GM18505 (cell line): Measurements from ENCODE around the gene SAMMSON.

ENCODE experiments used
- ATAC-seq: cut with Tn5 transposase; IDR thresholded peaks from one replicate; pipeline ENCODE4 v1.9.1; 2021; ENCODE audit not compliant: unreplicated experiment
- POLR2A ChIP-seq: IDR thresholded peaks from 4 replicates; pipeline ENCODE4 v1.6.1; 2011; ENCODE audit warnings: borderline replicate concordance; ENCODE audit not compliant: insufficient read depth, insufficient read length; ENCODE audit errors: extremely low read depth

Gene SAMMSON

DNA sequence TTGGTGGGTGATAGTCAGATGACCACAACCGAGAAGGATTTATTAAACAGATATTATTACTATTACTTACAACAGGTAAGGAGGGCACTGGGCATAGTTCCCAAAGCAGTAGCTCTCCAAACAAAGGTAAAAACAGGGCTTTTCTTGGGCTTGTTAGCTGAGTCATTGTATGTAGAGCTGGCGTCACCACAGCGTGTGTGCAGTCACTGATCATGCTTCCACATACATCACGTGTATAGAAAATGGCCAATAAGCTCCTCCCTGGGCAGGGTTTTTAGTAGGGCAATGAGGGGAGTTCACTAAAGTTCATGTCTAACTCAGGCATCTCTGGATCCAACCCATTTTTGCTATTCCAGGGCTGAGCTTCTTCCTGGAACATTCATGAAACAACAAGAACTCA is 5.8 kb upstream of the SAMMSON start:
- no peak for ATAC-seq
- TF ChIP-seq POLR2A, result no peak

- no peak for TF ChIP-seq POLR2A
- no peak for ATAC-seq
These were observed 4.6 kb upstream of the SAMMSON start for GRCh38 chr3:69994919-69995318.

GRCh38 chr3:69997631-69998307 is 1.8 kb upstream of the SAMMSON start:
- no peak for ATAC-seq
- TF ChIP-seq POLR2A, result no peak

DNA sequence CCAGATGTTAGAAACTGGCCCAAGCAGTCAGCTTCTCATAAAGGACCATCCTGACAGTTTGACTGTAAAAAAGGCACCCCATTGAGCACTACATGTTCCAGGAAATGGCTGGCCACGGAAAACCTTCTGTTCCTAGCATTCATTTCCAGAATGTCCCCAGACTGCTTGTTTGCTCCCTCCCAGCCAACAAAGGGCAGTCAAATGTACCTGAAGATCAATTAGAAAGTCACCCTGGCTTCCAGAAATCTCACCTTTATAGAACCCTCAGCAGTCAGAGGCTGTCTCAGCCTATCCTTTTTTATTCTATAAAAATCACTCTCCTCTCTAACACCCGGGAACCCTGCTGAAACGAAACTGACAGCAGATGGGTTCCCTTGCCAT is 784 bp upstream of the SAMMSON start:
- no peak for TF ChIP-seq POLR2A
- ATAC-seq, result no peak

DNA sequence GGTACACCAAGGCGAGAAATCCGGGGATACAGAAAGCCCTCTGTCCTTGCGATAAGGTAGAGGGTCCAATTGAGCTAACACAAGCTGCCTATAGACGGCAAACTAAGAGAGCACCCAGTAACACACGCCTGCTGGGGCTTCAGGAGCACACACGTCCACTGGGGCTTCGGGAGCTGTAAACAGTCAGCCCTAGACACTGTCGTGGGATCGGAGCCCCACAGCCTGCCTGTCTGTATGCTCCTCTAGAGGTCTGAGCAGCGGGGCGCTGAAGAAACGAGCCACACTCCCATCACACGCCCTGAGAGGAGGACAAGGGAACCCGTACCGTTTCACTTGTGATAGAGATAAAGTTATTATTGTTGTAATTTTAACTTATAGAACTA is 486 bp downstream of the SAMMSON start:
- TF ChIP-seq POLR2A, result no peak
- ATAC-seq, result no peak

- TF ChIP-seq POLR2A, result no peak
- ATAC-seq, result no peak
These were observed 1.1 kb downstream of the SAMMSON start for GRCh38 chr3:70000563-70001081.

GRCh38 chr3:70003119-70003518 is 3.6 kb downstream of the SAMMSON start:
- ATAC-seq, result no peak
- no peak for TF ChIP-seq POLR2A

DNA sequence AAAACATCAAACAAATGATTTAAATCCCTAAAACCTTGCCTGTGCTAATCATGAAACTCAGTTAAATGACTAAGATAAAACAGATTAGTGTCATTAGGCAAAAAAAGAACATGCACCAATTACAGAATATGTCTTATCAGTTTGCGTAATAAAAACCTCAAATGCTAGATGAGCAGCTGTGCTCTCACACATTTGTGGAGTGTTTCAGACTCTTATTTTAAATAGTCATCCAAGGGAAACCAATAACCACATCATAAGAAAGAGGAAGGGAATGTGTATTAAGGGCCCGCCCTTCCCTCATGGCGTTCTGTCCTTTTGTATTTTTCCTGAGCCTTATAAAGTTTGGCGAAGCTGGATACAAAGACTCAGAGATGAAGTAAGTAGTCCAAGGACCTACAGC is 6.6 kb downstream of the SAMMSON start:
- ATAC-seq, result no peak
- TF ChIP-seq POLR2A, result no peak

DNA sequence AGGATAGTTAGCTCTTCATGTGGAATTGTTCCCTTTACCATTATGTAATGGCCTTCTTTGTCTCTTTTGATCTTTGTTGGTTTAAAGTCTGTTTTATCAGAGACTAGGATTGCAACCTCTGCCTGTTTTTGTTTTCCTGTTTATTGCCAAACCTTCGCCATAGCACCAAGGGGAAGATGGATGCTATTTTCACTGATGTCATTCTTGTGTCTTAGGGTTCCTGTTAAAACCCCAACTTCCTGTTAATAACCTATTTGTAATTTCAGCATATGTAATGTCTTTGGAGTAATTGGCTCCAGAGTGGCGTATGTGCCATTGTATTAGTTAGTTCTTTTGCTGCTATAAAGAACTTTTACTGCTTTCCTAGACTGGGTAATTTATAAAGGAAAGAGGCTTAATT is 10.8 kb downstream of the SAMMSON start:
- no peak for TF ChIP-seq POLR2A
- no peak for ATAC-seq

GRCh38 chr3:70011582-70011981 is 12.0 kb downstream of the SAMMSON start:
- no peak for TF ChIP-seq POLR2A
- no peak for ATAC-seq

GRCh38 chr3:70020906-70021660 is 21.6 kb downstream of the SAMMSON start:
- ATAC-seq, result no peak
- TF ChIP-seq POLR2A, result no peak

- TF ChIP-seq POLR2A, result no peak
- no peak for ATAC-seq
These were observed 28.8 kb downstream of the SAMMSON start for GRCh38 chr3:70028361-70028760.

DNA sequence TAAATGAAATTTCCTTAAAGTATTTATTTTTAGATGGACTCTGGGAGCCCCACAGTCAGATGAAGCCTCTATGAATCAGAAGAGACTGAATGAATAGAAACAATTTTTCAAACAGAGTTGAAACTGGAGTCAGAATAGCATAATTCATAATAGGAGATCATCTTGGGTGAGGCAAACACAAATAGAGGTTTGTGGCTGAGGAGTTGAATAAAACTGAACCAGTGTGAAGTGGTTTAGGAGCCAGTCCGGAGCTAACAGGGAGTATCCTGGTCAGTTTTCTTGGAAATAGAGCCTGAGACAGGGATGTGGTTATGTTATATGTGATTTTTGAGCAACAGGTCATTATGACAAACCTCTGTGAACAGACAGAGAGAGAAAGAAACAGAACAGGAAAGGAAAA is 39.2 kb downstream of the SAMMSON start:
- no peak for TF ChIP-seq POLR2A
- no peak for ATAC-seq

- ATAC-seq, result no peak
- TF ChIP-seq POLR2A, result no peak
These were observed 40.9 kb downstream of the SAMMSON start for GRCh38 chr3:70040386-70040785.

DNA sequence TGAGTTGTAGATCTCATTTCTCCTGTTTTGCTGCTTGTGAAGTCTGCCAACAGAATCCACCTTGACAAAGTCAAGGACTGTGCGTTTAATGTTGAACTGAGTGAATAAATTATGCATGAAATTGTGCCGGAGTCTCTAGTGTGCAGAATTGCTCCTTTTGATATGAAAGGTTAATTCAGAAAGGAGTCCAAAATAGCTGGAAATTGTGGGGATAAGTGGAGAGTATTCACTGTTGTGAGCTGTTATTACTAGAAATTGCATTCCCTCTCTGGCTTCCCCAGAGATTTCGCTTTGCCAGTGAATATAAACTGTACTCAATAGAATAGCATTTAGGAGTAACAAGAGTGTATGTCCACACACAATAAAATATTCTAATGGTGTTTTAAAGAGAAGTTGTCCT is 43.1 kb downstream of the SAMMSON start:
- no peak for TF ChIP-seq POLR2A
- no peak for ATAC-seq

DNA sequence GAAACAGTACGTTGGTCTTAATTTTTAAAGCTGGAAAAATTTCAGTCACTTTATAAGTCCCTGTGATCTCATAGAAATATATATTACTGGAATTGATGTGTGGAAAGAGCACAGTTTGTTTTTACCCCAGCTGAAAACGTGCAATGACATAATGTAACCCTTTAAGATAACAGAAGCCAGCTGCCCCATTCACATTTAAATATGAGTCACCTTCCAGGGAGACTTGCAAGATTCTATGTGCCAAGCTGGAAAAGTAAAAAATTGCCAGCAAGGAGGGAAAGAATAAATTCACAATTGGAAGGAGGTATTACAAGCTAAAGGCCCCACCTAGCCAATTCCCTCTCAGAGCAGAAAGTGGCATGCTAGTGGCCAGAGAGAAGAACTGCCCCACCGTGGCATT is 50.2 kb downstream of the SAMMSON start:
- ATAC-seq, result no peak
- no peak for TF ChIP-seq POLR2A
